HG02840 (cell line): ENCODE results near the gene PCDHB8.
"Not testable (repeated sequence)": the region's sequence is repeated elsewhere in the genome, so short reads cannot be mapped to it uniquely, and the experiment has no call there.

ENCODE experiments used
- ATAC-seq: cut with Tn5 transposase; IDR thresholded peaks from one replicate; pipeline ENCODE4 v1.9.1; 2021; ENCODE audit warnings: mild to moderate bottlenecking, moderate library complexity, moderate number of reproducible peaks; ENCODE audit not compliant: unreplicated experiment, low FRiP score

The PCDHB8 gene

GRCh38 chr5:141224844-141225243, 47.3 kb downstream of the PCDHB8 start:
- ATAC-seq: not testable (repeated sequence)

- ATAC-seq: not testable (repeated sequence)
These were observed 47.8 kb downstream of the PCDHB8 start for GRCh38 chr5:141225421-141225820.
